Panc1 (cell line): ENCODE results near the gene IQSEC1. TPM values are rescaled to one million over a fixed set of nuclear protein-coding genes. Genes with fewer than 3 reads are reported as not detected.

Experiments
- ATAC-seq: fragments of 200-7000 bp; cut with Tn5 transposase; 2 replicates; pipeline ENCODE4 v1.9.1; 2020; ENCODE audit warnings: mild to moderate bottlenecking, moderate library complexity
- BruUV-seq: library from RNA; stranded (reverse); fragments of 400-500 nt; replicated peaks from 2 replicates; lab custom pipeline; 2021; lab: Mats Ljungman, UMichigan
- CTCF ChIA-PET: fragments of 300-600 bp; sonication (Branson Sonifier 250); formaldehyde crosslinking; loops from one replicate; lab custom pipeline; 2022; ENCODE audit warnings: antibody characterized with exemption; lab: Charles Lee
- POLR2A ChIA-PET: fragments of 300-600 bp; sonication (Branson Sonifier 250); formaldehyde crosslinking; loops from one replicate; lab custom pipeline; 2022; ENCODE audit warnings: antibody characterized with exemption; lab: Charles Lee
- DNase-seq: peaks from one replicate; pipeline ENCODE4 v3.0.0-alpha.2; 2010; ENCODE audit warnings: low read depth, low spot score
- H3K27ac ChIP-seq: 2 replicates; pipeline ENCODE4 v1.5.1; 2011; ENCODE audit warnings: mild to moderate bottlenecking, low read length, inconsistent platforms
- H3K27me3 ChIP-seq: fragments of 200-500 bp; sonication (Bioruptor generic); 2 replicates; pipeline ENCODE4 v1.6.0; 2014; ENCODE audit warnings: low read length, inconsistent platforms; ENCODE audit not compliant: control insufficient read depth, insufficient read depth
- H3K36me3 ChIP-seq: fragments of 200-500 bp; sonication (Bioruptor generic); 2 replicates; pipeline ENCODE4 v1.5.1; 2014; ENCODE audit warnings: inconsistent platforms, mild to moderate bottlenecking, low read length, moderate library complexity; ENCODE audit not compliant: control insufficient read depth, insufficient read depth
- H3K4me1 ChIP-seq: 2 replicates; pipeline ENCODE4 v1.5.1; 2011; ENCODE audit warnings: inconsistent platforms, mild to moderate bottlenecking, low read length, moderate library complexity; ENCODE audit not compliant: control insufficient read depth, insufficient read depth
- H3K4me3 ChIP-seq, 2 experiments: 2 replicates each; pipeline ENCODE4 v1.5.1; 2011 to 2012; ENCODE audit warnings: low read depth in 2 of 2, low read length in 2 of 2, mild to moderate bottlenecking in 2 of 2, inconsistent platforms in 1 of 2, moderate library complexity in 1 of 2
- H3K9me3 ChIP-seq: fragments of 200-500 bp; sonication (Bioruptor generic); 2 replicates; pipeline ENCODE4 v1.5.1; 2014; ENCODE audit warnings: low read depth, mild to moderate bottlenecking, inconsistent platforms, low read length, moderate library complexity; ENCODE audit not compliant: control insufficient read depth, insufficient read depth
- POLR2AphosphoS5 ChIP-seq: IDR thresholded peaks from 2 replicates; pipeline ENCODE4 v1.6.1; 2012; ENCODE audit warnings: mild to moderate bottlenecking, low read depth, low read length, moderate library complexity
- REST ChIP-seq, 2 experiments: IDR thresholded peaks; 2 replicates each; pipeline ENCODE4 v1.6.1; 2011 to 2012; ENCODE audit warnings: low read depth in 2 of 2, control low read depth in 1 of 2, low read length in 1 of 2, mild to moderate bottlenecking in 1 of 2, moderate library complexity in 1 of 2; ENCODE audit not compliant: insufficient read depth in 1 of 2
- SIN3A ChIP-seq: IDR thresholded peaks from 2 replicates; pipeline ENCODE4 v1.6.1; 2012; ENCODE audit warnings: low read depth, mild to moderate bottlenecking, low read length, moderate library complexity, borderline replicate concordance; ENCODE audit not compliant: insufficient read depth
- TCF7L2 ChIP-seq: IDR thresholded peaks from 2 replicates; pipeline ENCODE4 v1.6.1; 2011; ENCODE audit warnings: mild to moderate bottlenecking, low read depth, low read length, inconsistent platforms
- in situ Hi-C: cut with HindIII; loops from 2 replicates; pipeline ENCODE4 v1.10.0; 2016; ENCODE audit warnings: low sequenced_read_pairs, low pct_unique_long_range_greater_than_20kb
- intact Hi-C: fragments of 100-400 bp; cut with micrococcal nuclease; formaldehyde crosslinking; loops from one replicate; pipeline ENCODE4 v1.10.0; 2022; ENCODE audit not compliant: unreplicated experiment
- total RNA-seq: library from RNA; stranded (reverse); gene quantifications from one replicate; pipeline ENCODE4 v1.2.1, GENCODE V29; 2021; ENCODE audit not compliant: unreplicated experiment
- TF ChIP-seq, protein P1 (sequence below): fragments of 450-650 bp; IDR thresholded peaks from 2 replicates; pipeline ENCODE4 v1.5.1; 2017; ENCODE audit warnings: mild to moderate bottlenecking

IQSEC1 gene
- total RNA-seq, 1 experiment from 2014 or later = 28.4 TPM

- TF ChIP-seq SIN3A (no peak), REST (IDR thresholded peaks at IDR 0.05; ENCODE audit: insufficient read depth in 1 of 2, low read depth in 2 of 2, low read length in 1 of 2) (no peak), TCF7L2 (no peak), POLR2AphosphoS5 (no peak)
- TF ChIP-seq, protein P1, sequence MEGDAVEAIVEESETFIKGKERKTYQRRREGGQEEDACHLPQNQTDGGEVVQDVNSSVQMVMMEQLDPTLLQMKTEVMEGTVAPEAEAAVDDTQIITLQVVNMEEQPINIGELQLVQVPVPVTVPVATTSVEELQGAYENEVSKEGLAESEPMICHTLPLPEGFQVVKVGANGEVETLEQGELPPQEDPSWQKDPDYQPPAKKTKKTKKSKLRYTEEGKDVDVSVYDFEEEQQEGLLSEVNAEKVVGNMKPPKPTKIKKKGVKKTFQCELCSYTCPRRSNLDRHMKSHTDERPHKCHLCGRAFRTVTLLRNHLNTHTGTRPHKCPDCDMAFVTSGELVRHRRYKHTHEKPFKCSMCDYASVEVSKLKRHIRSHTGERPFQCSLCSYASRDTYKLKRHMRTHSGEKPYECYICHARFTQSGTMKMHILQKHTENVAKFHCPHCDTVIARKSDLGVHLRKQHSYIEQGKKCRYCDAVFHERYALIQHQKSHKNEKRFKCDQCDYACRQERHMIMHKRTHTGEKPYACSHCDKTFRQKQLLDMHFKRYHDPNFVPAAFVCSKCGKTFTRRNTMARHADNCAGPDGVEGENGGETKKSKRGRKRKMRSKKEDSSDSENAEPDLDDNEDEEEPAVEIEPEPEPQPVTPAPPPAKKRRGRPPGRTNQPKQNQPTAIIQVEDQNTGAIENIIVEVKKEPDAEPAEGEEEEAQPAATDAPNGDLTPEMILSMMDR = no peak
- ATAC-seq = no peak
- Histone ChIP-seq H3K9me3 (no peaks in the 10 kb centered on the region), H3K27ac (no peak overlapping the region), H3K4me1 (no peaks in the 10 kb centered on the region), H3K36me3 (no peaks in the 10 kb centered on the region), H3K4me3 (no peak overlapping the region), H3K27me3 (no peaks in the 10 kb centered on the region)
- intact Hi-C loops (no loop called here), in situ Hi-C loops (no loop called here)
- BruUV-seq = no TSS peak
- ChIA-PET CTCF (no interaction called here), POLR2A (no interaction called here)
- DNase-seq = no peak
Observed at GRCh38 chr3:13075986-13076654, 2.9 kb upstream of the IQSEC1 start.

GRCh38 chr3:13075318-13075717, 2.1 kb upstream of the IQSEC1 start:
- no peak overlapping the region for H3K4me3 ChIP-seq
- H3K4me1 ChIP-seq = no peaks in the 10 kb centered on the region
- ChIA-PET CTCF (no interaction called here), POLR2A (no interaction called here)
- H3K27ac ChIP-seq = no peak overlapping the region
- no peak for DNase-seq
- BruUV-seq = no TSS peak
- intact Hi-C loops = no loop called here
- ATAC-seq = no peak
- no peaks in the 10 kb centered on the region for H3K9me3 ChIP-seq
- in situ Hi-C loops = no loop called here
- no peaks in the 10 kb centered on the region for H3K36me3 ChIP-seq
- no peak for TF ChIP-seq TCF7L2
- TF ChIP-seq POLR2AphosphoS5 = no peak
- no peak for TF ChIP-seq REST (IDR thresholded peaks at IDR 0.05; ENCODE audit: insufficient read depth in 1 of 2, low read depth in 2 of 2, low read length in 1 of 2)
- TF ChIP-seq SIN3A = no peak
- TF ChIP-seq, protein P1 = no peak
- no peaks in the 10 kb centered on the region for H3K27me3 ChIP-seq
